Endodermal cell (in vitro differentiated cells): ENCODE data around the gene TSC2. TPM values are rescaled to one million over a fixed set of nuclear protein-coding genes. Genes with fewer than 3 reads are reported as not detected.

ENCODE experiments used
- DNase-seq: peaks from one replicate; pipeline ENCODE4 v3.0.0-alpha.2; 2017
- H3K27ac ChIP-seq: 2 replicates; pipeline ENCODE4 v1.5.1; 2013; ENCODE audit warnings: mild to moderate bottlenecking, low read depth, low read length, moderate library complexity
- H3K27me3 ChIP-seq: 2 replicates; pipeline ENCODE4 v1.6.1; 2013; ENCODE audit warnings: mild to moderate bottlenecking, low read length, moderate library complexity; ENCODE audit not compliant: insufficient read depth, control insufficient read depth, poor library complexity, severe bottlenecking
- H3K36me3 ChIP-seq: 2 replicates; pipeline ENCODE4 v1.7.0; 2013; ENCODE audit warnings: mild to moderate bottlenecking, low read length, moderate library complexity; ENCODE audit not compliant: control insufficient read depth, insufficient read depth
- H3K4me1 ChIP-seq: one replicate; pipeline ENCODE4 v1.7.0; 2013; ENCODE audit warnings: low read length; ENCODE audit not compliant: control insufficient read depth, insufficient read depth
- H3K4me3 ChIP-seq: 2 replicates; pipeline ENCODE4 v1.5.1; 2013; ENCODE audit warnings: mild to moderate bottlenecking, low read length, moderate library complexity
- H3K9ac ChIP-seq: 2 replicates; pipeline ENCODE4 v1.6.1; 2013; ENCODE audit warnings: mild to moderate bottlenecking, low read length, moderate library complexity; ENCODE audit not compliant: poor library complexity, severe bottlenecking; ENCODE audit errors: extremely low read depth
- H3K9me3 ChIP-seq: 2 replicates; pipeline ENCODE4 v1.6.1; 2013; ENCODE audit warnings: mild to moderate bottlenecking, low read length, moderate library complexity; ENCODE audit not compliant: control insufficient read depth
- H3K27ac Mint-ChIP-seq: 2 replicates; pipeline ENCODE4 v1.8.0; 2020; ENCODE audit warnings: mixed read lengths
- H3K27me3 Mint-ChIP-seq: 2 replicates; pipeline ENCODE4 v1.8.0; 2021; ENCODE audit warnings: mild to moderate bottlenecking, mixed read lengths; ENCODE audit not compliant: insufficient read depth
- H3K36me3 Mint-ChIP-seq: 2 replicates; pipeline ENCODE4 v1.8.0; 2020; ENCODE audit warnings: low read depth, mixed read lengths
- H3K4me1 Mint-ChIP-seq: 2 replicates; pipeline ENCODE4 v1.8.0; 2020; ENCODE audit warnings: mixed read lengths
- H3K4me3 Mint-ChIP-seq: 2 replicates; pipeline ENCODE4 v1.8.0; 2020; ENCODE audit warnings: mild to moderate bottlenecking, moderate library complexity, mixed read lengths
- H3K9me3 Mint-ChIP-seq: 2 replicates; pipeline ENCODE4 v1.8.0; 2020; ENCODE audit warnings: mild to moderate bottlenecking, mixed read lengths
- CTCF ChIP-seq: fragments of 200-600 bp; sonication (generic); conservative IDR thresholded peaks from 2 replicates; pipeline ENCODE4 v1.5.0; 2021; ENCODE audit warnings: antibody characterized with exemption, mild to moderate bottlenecking
- WGBS, 2 experiments: methylation state at CpG; one replicate each; pipeline versions ENCODE4 v1.1.5 to v1.1.7; 2013; ENCODE audit warnings: missing lambda C conversion rate in 2 of 2, mixed read lengths in 1 of 2; ENCODE audit not compliant: insufficient coverage in 1 of 2, insufficient read length in 1 of 2; 5-methylcytosine and 5-hydroxymethylcytosine counted together
- total RNA-seq, 2 donors: library from RNA; stranded (reverse); fragmentation: NEBNext Ultra II Directional in 1 of 2; extraction: Animal tissue kit (Norgen Biotek cat#: 25700) in 1 of 2; gene quantifications; 2 replicates in 1 of 2; 3 replicates in 1 of 2; pipeline ENCODE4 v1.2.1, GENCODE V29; 2021

The TSC2 gene
- total RNA-seq, 2 donors from 2014 or later = 166 to 192 TPM

GRCh38 chr16:1998852-1999801 lies 48.7 kb upstream of the TSC2 start:
- WGBS, 2 experiments = 94 to 100% methylated on average over 3 to 39 of the region's 39 CpGs
- Histone ChIP-seq H3K27me3 (no peaks in the 10 kb centered on the region), H3K27ac (no peak overlapping the region), H3K4me1 (peaks cover 3% of the 10 kb centered on the region), H3K4me3 (no peak overlapping the region), H3K9ac (no peak overlapping the region), H3K36me3 (peaks cover 36% of the 10 kb centered on the region), H3K9me3 (no peaks in the 10 kb centered on the region)
- Mint-ChIP-seq H3K9me3 (no peaks in the 10 kb centered on the region), H3K27me3 (no peaks in the 10 kb centered on the region), H3K36me3 (peaks cover 30% of the 10 kb centered on the region), H3K4me1 (no peaks in the 10 kb centered on the region), H3K27ac (no peak overlapping the region), H3K4me3 (no peak overlapping the region)
- no peak for DNase-seq
- TF ChIP-seq CTCF = no peak

- H3K27me3 ChIP-seq = no peaks in the 10 kb centered on the region
- no peak overlapping the region for H3K4me3 ChIP-seq
- H3K9me3 Mint-ChIP-seq = no peaks in the 10 kb centered on the region
- DNase-seq = no peak
- H3K4me3 Mint-ChIP-seq = no peak overlapping the region
- H3K36me3 ChIP-seq = peaks cover 40% of the 10 kb centered on the region
- H3K27ac Mint-ChIP-seq = no peak overlapping the region
- no peak overlapping the region for H3K9ac ChIP-seq
- H3K27ac ChIP-seq = no peak overlapping the region
- TF ChIP-seq CTCF = no peak
- H3K9me3 ChIP-seq = no peaks in the 10 kb centered on the region
- peaks cover 30% of the 10 kb centered on the region for H3K36me3 Mint-ChIP-seq
- 95 to 96% methylated on average over 7 to 28 of the region's 28 CpGs for WGBS, 2 experiments
- H3K4me1 Mint-ChIP-seq = no peaks in the 10 kb centered on the region
- no peaks in the 10 kb centered on the region for H3K27me3 Mint-ChIP-seq
- H3K4me1 ChIP-seq = peaks cover 3% of the 10 kb centered on the region
These were observed 47.8 kb upstream of the TSC2 start for GRCh38 chr16:1999866-2000514.

- 97 to 100% methylated on average over 5 to 19 of the region's 19 CpGs for WGBS, 2 experiments
- no peak overlapping the region for H3K27ac Mint-ChIP-seq
- no peaks in the 10 kb centered on the region for H3K9me3 Mint-ChIP-seq
These were observed 46.8 kb upstream of the TSC2 start for GRCh38 chr16:2001035-2001434.

More at GRCh38 chr16:2001035-2001434, 46.8 kb upstream of the TSC2 start:
- H3K27ac ChIP-seq = no peak overlapping the region
- H3K9me3 ChIP-seq = no peaks in the 10 kb centered on the region
- no peak overlapping the region for H3K9ac ChIP-seq
- H3K27me3 ChIP-seq = no peaks in the 10 kb centered on the region
- peaks cover 40% of the 10 kb centered on the region for H3K36me3 ChIP-seq
- peaks cover 25% of the 10 kb centered on the region for H3K36me3 Mint-ChIP-seq
- peaks cover 5% of the 10 kb centered on the region for H3K4me1 ChIP-seq
- H3K4me3 Mint-ChIP-seq = no peak overlapping the region
- no peak for TF ChIP-seq CTCF
- H3K4me1 Mint-ChIP-seq = peaks cover 2% of the 10 kb centered on the region
- no peaks in the 10 kb centered on the region for H3K27me3 Mint-ChIP-seq
- H3K4me3 ChIP-seq = no peak overlapping the region
- DNase-seq = no peak
